Hepatocyte (in vitro differentiated cells): ENCODE results near the gene ECT2L.

Experiments
- EZH2 ChIP-seq: fragments of 200-600 bp; sonication (generic); IDR thresholded peaks from 2 replicates; pipeline ENCODE4 v1.6.1; 2016; ENCODE audit warnings: antibody characterized with exemption, mild to moderate bottlenecking, borderline replicate concordance
- TF ChIP-seq, protein P1 (sequence below): fragments of 200-600 bp; sonication (generic); IDR thresholded peaks from 2 replicates; pipeline ENCODE4 v1.5.1; 2016; ENCODE audit warnings: antibody characterized with exemption, mild to moderate bottlenecking; ENCODE audit not compliant: poor library complexity

DNA sequence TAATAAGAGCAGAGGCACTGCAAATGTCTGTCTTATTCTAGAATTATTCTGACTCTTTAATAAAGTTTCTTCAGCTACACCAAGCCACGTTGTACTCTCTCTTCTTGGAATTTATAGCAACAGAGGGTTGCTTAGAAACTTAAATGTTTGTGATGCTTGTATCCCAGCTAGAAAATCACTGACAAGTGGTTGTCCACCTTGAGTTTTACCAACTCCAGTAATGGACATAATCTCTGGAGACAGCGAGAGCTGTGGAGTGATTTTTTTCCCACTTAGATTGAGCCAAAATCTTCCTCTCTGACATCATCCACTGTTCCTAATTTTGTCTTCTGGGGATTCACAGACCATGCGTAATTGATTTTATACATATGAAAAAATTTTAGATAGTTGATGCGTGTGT lies 8.0 kb downstream of the ECT2L start:
- TF ChIP-seq, protein P1, sequence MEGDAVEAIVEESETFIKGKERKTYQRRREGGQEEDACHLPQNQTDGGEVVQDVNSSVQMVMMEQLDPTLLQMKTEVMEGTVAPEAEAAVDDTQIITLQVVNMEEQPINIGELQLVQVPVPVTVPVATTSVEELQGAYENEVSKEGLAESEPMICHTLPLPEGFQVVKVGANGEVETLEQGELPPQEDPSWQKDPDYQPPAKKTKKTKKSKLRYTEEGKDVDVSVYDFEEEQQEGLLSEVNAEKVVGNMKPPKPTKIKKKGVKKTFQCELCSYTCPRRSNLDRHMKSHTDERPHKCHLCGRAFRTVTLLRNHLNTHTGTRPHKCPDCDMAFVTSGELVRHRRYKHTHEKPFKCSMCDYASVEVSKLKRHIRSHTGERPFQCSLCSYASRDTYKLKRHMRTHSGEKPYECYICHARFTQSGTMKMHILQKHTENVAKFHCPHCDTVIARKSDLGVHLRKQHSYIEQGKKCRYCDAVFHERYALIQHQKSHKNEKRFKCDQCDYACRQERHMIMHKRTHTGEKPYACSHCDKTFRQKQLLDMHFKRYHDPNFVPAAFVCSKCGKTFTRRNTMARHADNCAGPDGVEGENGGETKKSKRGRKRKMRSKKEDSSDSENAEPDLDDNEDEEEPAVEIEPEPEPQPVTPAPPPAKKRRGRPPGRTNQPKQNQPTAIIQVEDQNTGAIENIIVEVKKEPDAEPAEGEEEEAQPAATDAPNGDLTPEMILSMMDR, result no peak
- TF ChIP-seq EZH2, result no peak
